ENCODE data around the gene DEFB114.

DNA sequence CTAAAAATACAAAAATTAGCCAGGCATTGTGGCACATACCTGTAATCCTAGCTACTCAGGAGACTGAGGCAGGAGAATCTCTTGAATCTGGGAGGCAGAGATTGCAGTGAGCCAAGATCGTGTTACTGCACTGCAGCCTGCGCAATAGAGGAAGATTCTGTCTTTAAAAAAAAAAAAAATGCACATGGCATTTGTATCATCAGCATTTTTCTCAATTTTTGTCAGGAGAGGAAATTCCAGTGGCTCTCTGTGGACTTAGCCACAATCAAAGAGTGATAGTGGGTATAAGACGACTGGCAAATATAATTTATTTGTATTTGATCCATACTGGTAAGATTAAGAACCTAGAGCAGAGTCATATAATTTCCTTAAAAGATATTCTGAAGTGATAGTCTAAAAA lies 28.6 kb downstream of the DEFB114 start:
- TF ChIP-seq, protein P1, sequence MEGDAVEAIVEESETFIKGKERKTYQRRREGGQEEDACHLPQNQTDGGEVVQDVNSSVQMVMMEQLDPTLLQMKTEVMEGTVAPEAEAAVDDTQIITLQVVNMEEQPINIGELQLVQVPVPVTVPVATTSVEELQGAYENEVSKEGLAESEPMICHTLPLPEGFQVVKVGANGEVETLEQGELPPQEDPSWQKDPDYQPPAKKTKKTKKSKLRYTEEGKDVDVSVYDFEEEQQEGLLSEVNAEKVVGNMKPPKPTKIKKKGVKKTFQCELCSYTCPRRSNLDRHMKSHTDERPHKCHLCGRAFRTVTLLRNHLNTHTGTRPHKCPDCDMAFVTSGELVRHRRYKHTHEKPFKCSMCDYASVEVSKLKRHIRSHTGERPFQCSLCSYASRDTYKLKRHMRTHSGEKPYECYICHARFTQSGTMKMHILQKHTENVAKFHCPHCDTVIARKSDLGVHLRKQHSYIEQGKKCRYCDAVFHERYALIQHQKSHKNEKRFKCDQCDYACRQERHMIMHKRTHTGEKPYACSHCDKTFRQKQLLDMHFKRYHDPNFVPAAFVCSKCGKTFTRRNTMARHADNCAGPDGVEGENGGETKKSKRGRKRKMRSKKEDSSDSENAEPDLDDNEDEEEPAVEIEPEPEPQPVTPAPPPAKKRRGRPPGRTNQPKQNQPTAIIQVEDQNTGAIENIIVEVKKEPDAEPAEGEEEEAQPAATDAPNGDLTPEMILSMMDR (IDR thresholded peaks at IDR 0.05; ENCODE audit: low read depth, low read length, poor library complexity, severe bottlenecking), result no peak
- no peak for TF ChIP-seq EZH2phosphoT487 (IDR thresholded peaks at IDR 0.05; ENCODE audit: borderline replicate concordance, low read length)
